Measurements from ENCODE around the gene CTLA4.

GRCh38 chr2:203891474-203891873, 23.9 kb downstream of the CTLA4 start:
- TF ChIP-seq POLR2A (IDR thresholded peaks at IDR 0.05; ENCODE audit: low read depth, low read length): no peak
- no peak for TF ChIP-seq POLR2AphosphoS5 (IDR thresholded peaks at IDR 0.05; ENCODE audit: low read depth, low read length)

Measured in GM12892 (cell line).